Heart left ventricle (tissue), 16 donors: ENCODE results near the gene NXF2B. TPM values are rescaled to one million over a fixed set of nuclear protein-coding genes. Genes with fewer than 3 reads are reported as not detected.
"Not testable (repeated sequence)": the region's sequence is repeated elsewhere in the genome, so short reads cannot be mapped to it uniquely, and the experiment has no call there.

Source experiments
- ATAC-seq, 4 donors: fragments of 200-7000 bp; cut with Tn5 transposase; one replicate each; pipeline ENCODE4 v1.9.1; 2020 to 2022; ENCODE audit warnings: moderate library complexity in 4 of 4, mild to moderate bottlenecking in 3 of 4, moderate number of reproducible peaks in 1 of 4
- DNase-seq, 5 donors: peaks; one replicate each; pipeline ENCODE4 v3.0.0-alpha.2; 2020
- H3K27ac ChIP-seq, 12 donors: fragments of 200-600 bp; sonication (generic) in 4 of 12; one replicate each; pipeline versions ENCODE4 v1.5.0 to v1.8.0; 2016 to 2022; ENCODE audit warnings: mild to moderate bottlenecking in 2 of 12
- H3K27me3 ChIP-seq, 9 donors: fragments of 200-600 bp; sonication (generic) in 2 of 9; one replicate each; pipeline versions ENCODE4 v1.5.1 to v1.8.0; 2016 to 2022; ENCODE audit warnings: mild to moderate bottlenecking in 3 of 9
- H3K36me3 ChIP-seq, 9 donors: fragments of 200-600 bp; sonication (generic) in 2 of 9; one replicate each; pipeline versions ENCODE4 v1.5.0 to v1.8.0; 2018 to 2022; ENCODE audit warnings: mild to moderate bottlenecking in 2 of 9
- H3K4me1 ChIP-seq, 12 donors: fragments of 200-600 bp; sonication (generic) in 4 of 12; one replicate each; pipeline versions ENCODE4 v1.5.0 to v1.8.0; 2016 to 2022; ENCODE audit warnings: mild to moderate bottlenecking in 3 of 12
- H3K4me3 ChIP-seq, 12 donors: fragments of 200-600 bp; sonication (generic) in 4 of 12; one replicate each; pipeline versions ENCODE4 v1.5.0 to v1.8.0; 2017 to 2022; ENCODE audit warnings: mild to moderate bottlenecking in 9 of 12, moderate library complexity in 4 of 12
- H3K9me3 ChIP-seq, 12 donors: fragments of 200-600 bp; sonication (generic) in 4 of 12; one replicate each; pipeline versions ENCODE4 v1.5.0 to v1.8.0; 2016 to 2022; ENCODE audit warnings: mild to moderate bottlenecking in 1 of 12
- CTCF ChIP-seq, 12 donors: fragments of 200-600 bp; sonication (generic) in 4 of 12; IDR thresholded peaks; one replicate each; pipeline versions ENCODE4 v1.5.0 to v1.8.0; 2018 to 2022; ENCODE audit warnings: antibody characterized with exemption in 12 of 12, mild to moderate bottlenecking in 5 of 12
- POLR2A ChIP-seq, 2 donors: fragments of 450-650 bp; IDR thresholded peaks; one replicate each; pipeline ENCODE4 v1.6.1; 2017; ENCODE audit warnings: antibody characterized with exemption in 2 of 2, mild to moderate bottlenecking in 2 of 2, moderate library complexity in 2 of 2
- WGBS, 4 donors: extraction: QIAGEN DNeasy Blood & Tissue Kit in 2 of 4; methylation state at CpG; one replicate each; pipeline versions ENCODE4 v1.1.5 to v1.1.7; 2013 to 2018; 5-methylcytosine and 5-hydroxymethylcytosine counted together
- intact Hi-C, 10 donors: fragments of 100-400 bp; cut with DNase I; formaldehyde crosslinking; loops; one replicate each; pipeline versions ENCODE4 v1.11.1 to v1.14.2; 2022
- long read RNA-seq, 3 donors: library from polyadenylated mRNA; unstranded; transcript quantifications; one replicate each; pipeline ENCODE4 v2.0.0, GENCODE V29; 2020 to 2021
- polyA plus RNA-seq, 2 donors: library from polyadenylated mRNA; stranded (reverse); fragments of 200-250 nt; gene quantifications; one replicate each; pipeline ENCODE4 v1.2.3, GENCODE V29; 2013
- total RNA-seq, 9 donors: library from RNA; depleted of rRNA in 2 of 9; stranded (reverse); fragments of >200 nt in 2 of 9; fragmentation: NEBNext Ultra II Directional in 3 of 9; extraction: Animal tissue kit (Norgen Biotek cat#: 25700) in 3 of 9; gene quantifications; one replicate each; pipeline versions ENCODE4 v1.1.0 to v1.2.4, GENCODE V29; 2016 to 2023
- donor health status: ischemic (EF 13 %, LVEDD 7.1; RV severe dilation, severe dysfunction).
- donor health status: healthy with polysubstance abuse.
- donor health status: DM: no; HTN: yes; CAD: no.
- donor health status: DM: no; HTN: no; CAD: no.
- donor health status: ischemic (EF 25% LVEDD 6.9; RV normal size, moderate dysfunction).
- donor health status: ischemic (EF 25% LVEDD 5.7; RV mildly dilated, moderate dysfunction).
- donor health status: healthy.
- donor health status: DM: yes; HTN: yes; CAD: no.
- donor health status: ischemic (EF 35%, LVEDD 5.7; RV mildly dilated, moderate dysfunction).
- donor health status: nonischemic (EF 11% LVEDD 7.7; RV severe dilation, severe dysfunction).
- donor health status: DM: yes; HTN: yes; CAD: no.
- donor health status: PGD.
- donor health status: ischemic (EF 29% LVEDD 5.4; RV normal size, mild dysfunction).
- donor health status: nonischemic (EF 23%, LVEDD 6.1; RV moderate dilation, normal function).

The NXF2B gene, protein sequence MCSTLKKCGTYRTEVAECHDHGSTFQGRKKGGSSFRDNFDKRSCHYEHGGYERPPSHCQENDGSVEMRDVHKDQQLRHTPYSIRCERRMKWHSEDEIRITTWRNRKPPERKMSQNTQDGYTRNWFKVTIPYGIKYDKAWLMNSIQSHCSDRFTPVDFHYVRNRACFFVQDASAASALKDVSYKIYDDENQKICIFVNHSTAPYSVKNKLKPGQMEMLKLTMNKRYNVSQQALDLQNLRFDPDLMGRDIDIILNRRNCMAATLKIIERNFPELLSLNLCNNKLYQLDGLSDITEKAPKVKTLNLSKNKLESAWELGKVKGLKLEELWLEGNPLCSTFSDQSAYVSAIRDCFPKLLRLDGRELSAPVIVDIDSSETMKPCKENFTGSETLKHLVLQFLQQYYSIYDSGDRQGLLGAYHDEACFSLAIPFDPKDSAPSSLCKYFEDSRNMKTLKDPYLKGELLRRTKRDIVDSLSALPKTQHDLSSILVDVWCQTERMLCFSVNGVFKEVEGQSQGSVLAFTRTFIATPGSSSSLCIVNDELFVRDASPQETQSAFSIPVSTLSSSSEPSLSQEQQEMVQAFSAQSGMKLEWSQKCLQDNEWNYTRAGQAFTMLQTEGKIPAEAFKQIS
- total RNA-seq (not detected), polyA plus RNA-seq (not detected)
- long read RNA-seq, donor 1: 0 reads
- long read RNA-seq, donor 2: 0 reads
- long read RNA-seq, donor 3: 0 reads

DNA sequence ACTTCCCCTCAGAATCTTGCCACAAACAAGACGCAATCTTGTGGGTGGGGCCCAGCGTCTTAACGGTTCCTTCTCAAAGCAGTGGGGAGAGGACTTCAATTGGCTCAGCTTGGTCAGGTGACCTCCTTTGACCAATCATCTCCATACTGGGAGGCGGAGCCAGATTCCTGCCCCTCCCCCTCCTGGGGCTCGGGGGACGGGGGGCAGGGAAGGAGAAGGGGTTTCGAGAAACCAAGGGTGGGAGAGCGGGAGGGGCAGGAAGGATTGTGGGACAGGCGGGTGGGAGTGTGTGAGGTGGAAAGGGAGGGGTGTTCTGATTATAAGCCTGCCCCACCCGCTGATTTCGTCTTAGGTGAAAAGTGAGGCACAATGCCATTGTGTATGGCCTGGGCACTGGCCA is at the start of gene NXF2B:
NXF2B (minus strand) TSS at position 101 of the 400 bp plus-strand sequence. CDS start 59,972 bp downstream, outside the sequence.
- DNase-seq, H3K4me1 ChIP-seq, ATAC-seq, H3K4me3 ChIP-seq, H3K36me3 ChIP-seq, H3K9me3 ChIP-seq, H3K27ac ChIP-seq, H3K27me3 ChIP-seq, intact Hi-C loops: not testable (repeated sequence)
- no CpG with 5 or more reads among the region's 11 CpGs for WGBS, 4 donors

- ATAC-seq: peak in 3 of 4 donors; percentile 45 to 66 (median 48)
- H3K27me3 ChIP-seq: not testable (repeated sequence)
Observed at GRCh38 chrX:102478765-102479164, 39.0 kb upstream of the NXF2B start.

DNA sequence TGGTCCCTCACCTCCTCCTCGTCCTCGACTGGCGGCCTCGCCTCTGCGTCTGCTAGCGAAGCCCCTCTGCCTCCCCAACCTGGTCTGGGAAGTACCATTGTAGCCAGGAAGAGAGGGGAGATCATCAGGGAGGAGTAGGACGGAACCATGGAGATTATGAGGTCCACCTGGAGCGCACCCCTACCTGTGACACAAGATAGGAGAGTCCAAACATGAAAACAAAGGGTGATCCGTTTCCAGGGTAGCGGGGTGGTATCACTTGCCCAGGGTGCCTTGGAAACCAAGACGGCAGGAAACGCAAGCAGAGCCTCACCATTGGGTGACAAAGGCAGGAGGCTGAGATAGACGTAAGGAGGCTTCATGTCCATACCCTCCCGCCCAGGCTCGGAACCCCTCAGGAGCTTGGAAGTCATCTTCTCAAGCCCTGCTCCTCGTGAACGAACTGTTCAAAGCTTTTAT is 32.0 kb upstream of the NXF2B start, which contains the start of gene TCP11X2:
TCP11X2 (minus strand) TSS at position 51 of the 459 bp plus-strand sequence.
- WGBS, 4 donors: 42 to 69% (median 65%) methylated on average over 7 of the region's 17 CpGs
- H3K36me3 ChIP-seq, H3K4me1 ChIP-seq, H3K4me3 ChIP-seq, H3K27me3 ChIP-seq, DNase-seq, H3K27ac ChIP-seq, intact Hi-C loops, H3K9me3 ChIP-seq: not testable (repeated sequence)
- peak in 1 of 4 donors; percentile 22 for ATAC-seq

More at GRCh38 chrX:102478765-102479164, 39.0 kb upstream of the NXF2B start:
- intact Hi-C loops, H3K4me3 ChIP-seq, H3K36me3 ChIP-seq, DNase-seq, H3K27ac ChIP-seq, H3K4me1 ChIP-seq, H3K9me3 ChIP-seq: not testable (repeated sequence)
- 14 to 54% (median 32%) methylated on average over 1 to 4 of the region's 5 CpGs for WGBS, 4 donors

GRCh38 chrX:102470215-102470614 is 30.4 kb upstream of the NXF2B start:
- H3K9me3 ChIP-seq, ATAC-seq, H3K27me3 ChIP-seq, DNase-seq, intact Hi-C loops, H3K36me3 ChIP-seq, H3K4me1 ChIP-seq, H3K27ac ChIP-seq, H3K4me3 ChIP-seq: not testable (repeated sequence)
- no CpG with 5 or more reads among the region's 3 CpGs for WGBS, 4 donors

DNA sequence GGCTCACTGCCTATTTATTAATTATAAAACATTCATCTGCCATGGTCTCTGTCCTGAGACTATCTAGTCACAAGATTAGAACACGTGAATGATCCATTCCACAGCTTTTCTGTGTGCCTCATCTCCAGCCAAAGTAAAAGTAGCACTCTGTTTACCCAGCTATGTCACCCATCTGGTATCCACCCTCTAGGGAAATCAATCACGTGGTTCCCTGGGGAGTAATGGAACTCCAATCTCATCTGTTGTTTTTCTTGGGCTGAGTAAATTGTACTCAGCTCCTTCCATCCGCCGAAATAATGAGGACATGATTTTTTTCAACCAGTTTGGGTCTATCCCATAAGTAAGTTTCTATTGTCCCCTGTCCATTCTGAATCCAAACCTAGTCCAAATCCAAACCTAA is 18.8 kb upstream of the NXF2B start:
- ATAC-seq: peak in 1 of 4 donors; percentile 22
- WGBS, 4 donors: no CpG with 5 or more reads among the region's 4 CpGs
- H3K4me3 ChIP-seq, H3K9me3 ChIP-seq, H3K4me1 ChIP-seq, H3K27me3 ChIP-seq, H3K27ac ChIP-seq, intact Hi-C loops, DNase-seq, H3K36me3 ChIP-seq: not testable (repeated sequence)

GRCh38 chrX:102414493-102414892 is 25.3 kb downstream of the NXF2B start:
- H3K9me3 ChIP-seq, H3K27ac ChIP-seq, H3K4me3 ChIP-seq, DNase-seq, ATAC-seq, H3K27me3 ChIP-seq, intact Hi-C loops, H3K4me1 ChIP-seq, H3K36me3 ChIP-seq: not testable (repeated sequence)
- WGBS, 4 donors: no CpG with 5 or more reads among the region's 4 CpGs

GRCh38 chrX:102345916-102346315 is 93.9 kb downstream of the NXF2B start:
- ATAC-seq: no peak
- Histone ChIP-seq H3K36me3 (no peaks in the 10 kb centered on the region), H3K4me1 (no peaks in the 10 kb centered on the region), H3K9me3 (peaks cover 0 to 8% (median 0%) of the 10 kb centered on the region in 12 donors), H3K4me3 (no peak overlapping the region), H3K27ac (no peak overlapping the region), H3K27me3 (peaks cover 0 to 5% (median 0%) of the 10 kb centered on the region in 9 donors)
- intact Hi-C loops: no loop called here
- DNase-seq: peak; percentile 8 to 51 (median 31)
- WGBS, 4 donors: 25 to 33% (median 27%) methylated on average over 3 of the region's 3 CpGs
- TF ChIP-seq CTCF (IDR thresholded peaks at IDR 0.05) (peak; percentile 43 to 88 (median 66)), POLR2A (IDR thresholded peaks at IDR 0.05) (no peak)
